GM06990 (cell line): Measurements from ENCODE around the gene MED13L.

Source experiments
- DNase-seq: peaks from one replicate; pipeline ENCODE4 v3.0.0-alpha.2; 2011; ENCODE audit not compliant: insufficient read length; ENCODE audit errors: extremely low read depth
- H3K27me3 ChIP-seq: replicated peaks from 2 replicates; pipeline ENCODE4 v1.6.0; 2011; ENCODE audit warnings: low read length; ENCODE audit not compliant: control insufficient read depth, insufficient read depth
- H3K36me3 ChIP-seq: 2 replicates; pipeline ENCODE4 v1.5.1; 2011; ENCODE audit warnings: low read length; ENCODE audit not compliant: control insufficient read depth, insufficient read depth
- H3K4me3 ChIP-seq: replicated peaks from 2 replicates; pipeline ENCODE4 v1.5.1; 2011; ENCODE audit warnings: low read depth, mild to moderate bottlenecking, control low read depth, low read length
- TF ChIP-seq, protein P1 (sequence below): IDR thresholded peaks from 2 replicates; pipeline ENCODE4 v1.5.1; 2011; ENCODE audit warnings: low read length, control low read depth, mild to moderate bottlenecking, inconsistent platforms; ENCODE audit not compliant: insufficient read depth, poor library complexity, severe bottlenecking

MED13L gene

DNA sequence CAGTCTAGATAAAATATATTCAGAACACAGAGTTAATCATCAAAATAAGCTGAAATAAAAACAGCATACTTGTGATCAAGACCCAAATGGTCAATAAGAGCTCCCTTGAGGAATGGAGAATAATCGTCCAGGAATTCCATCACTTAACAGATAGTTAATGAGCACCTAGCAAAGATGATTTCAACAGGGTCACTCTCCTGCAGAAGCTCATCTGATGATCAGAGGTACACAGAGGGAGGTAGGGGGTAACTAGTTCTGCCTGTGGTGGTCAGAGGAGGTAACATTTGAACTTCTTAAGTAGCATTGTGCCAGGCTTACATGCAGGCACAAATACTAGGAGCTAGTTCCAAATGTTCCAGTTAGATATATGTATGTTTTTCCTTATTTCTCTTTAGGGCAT lies 9.5 kb downstream of the MED13L start:
- DNase-seq: no peak
- TF ChIP-seq, protein P1, sequence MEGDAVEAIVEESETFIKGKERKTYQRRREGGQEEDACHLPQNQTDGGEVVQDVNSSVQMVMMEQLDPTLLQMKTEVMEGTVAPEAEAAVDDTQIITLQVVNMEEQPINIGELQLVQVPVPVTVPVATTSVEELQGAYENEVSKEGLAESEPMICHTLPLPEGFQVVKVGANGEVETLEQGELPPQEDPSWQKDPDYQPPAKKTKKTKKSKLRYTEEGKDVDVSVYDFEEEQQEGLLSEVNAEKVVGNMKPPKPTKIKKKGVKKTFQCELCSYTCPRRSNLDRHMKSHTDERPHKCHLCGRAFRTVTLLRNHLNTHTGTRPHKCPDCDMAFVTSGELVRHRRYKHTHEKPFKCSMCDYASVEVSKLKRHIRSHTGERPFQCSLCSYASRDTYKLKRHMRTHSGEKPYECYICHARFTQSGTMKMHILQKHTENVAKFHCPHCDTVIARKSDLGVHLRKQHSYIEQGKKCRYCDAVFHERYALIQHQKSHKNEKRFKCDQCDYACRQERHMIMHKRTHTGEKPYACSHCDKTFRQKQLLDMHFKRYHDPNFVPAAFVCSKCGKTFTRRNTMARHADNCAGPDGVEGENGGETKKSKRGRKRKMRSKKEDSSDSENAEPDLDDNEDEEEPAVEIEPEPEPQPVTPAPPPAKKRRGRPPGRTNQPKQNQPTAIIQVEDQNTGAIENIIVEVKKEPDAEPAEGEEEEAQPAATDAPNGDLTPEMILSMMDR: no peak
- H3K36me3 ChIP-seq: no peaks in the 10 kb centered on the region
- peaks cover 2% of the 10 kb centered on the region; the same call in 1 of the 2 replicates for H3K27me3 ChIP-seq
- no peak overlapping the region for H3K4me3 ChIP-seq

DNA sequence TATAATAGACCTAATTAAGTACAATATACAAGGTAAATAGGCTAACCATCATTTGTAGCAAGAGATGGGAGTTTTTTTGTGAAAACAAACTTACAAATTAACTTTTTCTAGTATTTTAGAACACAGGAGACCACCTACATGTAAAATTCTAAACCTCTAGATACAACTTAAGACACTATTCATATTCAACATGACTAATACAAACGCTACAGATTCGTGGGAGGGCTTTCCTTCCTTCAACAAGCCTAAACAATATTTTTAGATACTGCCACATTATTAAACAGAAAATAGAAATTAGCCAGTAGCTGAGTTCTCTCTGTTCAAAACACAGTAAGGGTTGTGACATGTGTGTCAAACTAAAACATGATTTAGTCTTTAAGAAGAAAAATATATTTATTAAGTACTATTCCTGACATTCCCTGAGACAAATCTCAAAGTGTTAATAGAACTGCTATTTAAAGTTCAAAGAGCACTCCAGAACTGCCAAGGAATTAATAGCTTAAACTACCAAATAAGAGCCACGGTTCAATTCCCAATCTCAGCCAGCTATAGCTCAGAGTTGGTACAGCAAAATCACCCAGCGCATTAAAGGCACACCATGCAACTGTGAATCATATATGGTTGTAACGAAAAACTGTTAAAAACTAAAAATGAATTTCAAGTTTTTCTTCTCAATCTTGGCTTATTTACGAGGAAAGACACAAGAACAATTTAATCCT lies 10.7 kb downstream of the MED13L start:
- DNase-seq: no peak
- Histone ChIP-seq H3K36me3 (no peaks in the 10 kb centered on the region), H3K27me3 (peaks cover 2% of the 10 kb centered on the region; the same call in 1 of the 2 replicates), H3K4me3 (no peak overlapping the region)
- TF ChIP-seq, protein P1: no peak

DNA sequence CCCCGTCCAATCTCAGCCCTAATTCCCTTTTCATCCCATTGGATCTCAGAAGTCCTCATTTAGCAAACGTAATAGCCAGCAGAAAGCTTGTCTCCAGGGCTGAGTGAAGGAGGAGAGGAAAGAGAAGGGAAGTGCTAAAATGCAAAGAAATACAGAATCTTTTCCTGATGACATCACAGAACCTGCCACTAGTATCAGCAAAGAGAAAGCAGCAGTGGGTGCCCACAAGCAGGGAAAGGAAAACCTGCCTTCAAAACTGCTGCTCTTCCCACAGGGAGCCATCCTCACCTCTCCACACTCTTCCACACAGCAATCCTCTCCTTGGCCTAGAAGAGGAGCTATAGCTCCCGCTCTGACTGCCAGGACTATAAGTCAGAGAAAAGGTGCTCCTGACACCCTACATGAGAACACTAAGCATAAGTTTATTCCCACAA lies 11.3 kb downstream of the MED13L start:
- H3K36me3 ChIP-seq: no peaks in the 10 kb centered on the region
- DNase-seq: no peak
- peaks cover 2% of the 10 kb centered on the region; the same call in 1 of the 2 replicates for H3K27me3 ChIP-seq
- TF ChIP-seq, protein P1: no peak
- no peak overlapping the region for H3K4me3 ChIP-seq

DNA sequence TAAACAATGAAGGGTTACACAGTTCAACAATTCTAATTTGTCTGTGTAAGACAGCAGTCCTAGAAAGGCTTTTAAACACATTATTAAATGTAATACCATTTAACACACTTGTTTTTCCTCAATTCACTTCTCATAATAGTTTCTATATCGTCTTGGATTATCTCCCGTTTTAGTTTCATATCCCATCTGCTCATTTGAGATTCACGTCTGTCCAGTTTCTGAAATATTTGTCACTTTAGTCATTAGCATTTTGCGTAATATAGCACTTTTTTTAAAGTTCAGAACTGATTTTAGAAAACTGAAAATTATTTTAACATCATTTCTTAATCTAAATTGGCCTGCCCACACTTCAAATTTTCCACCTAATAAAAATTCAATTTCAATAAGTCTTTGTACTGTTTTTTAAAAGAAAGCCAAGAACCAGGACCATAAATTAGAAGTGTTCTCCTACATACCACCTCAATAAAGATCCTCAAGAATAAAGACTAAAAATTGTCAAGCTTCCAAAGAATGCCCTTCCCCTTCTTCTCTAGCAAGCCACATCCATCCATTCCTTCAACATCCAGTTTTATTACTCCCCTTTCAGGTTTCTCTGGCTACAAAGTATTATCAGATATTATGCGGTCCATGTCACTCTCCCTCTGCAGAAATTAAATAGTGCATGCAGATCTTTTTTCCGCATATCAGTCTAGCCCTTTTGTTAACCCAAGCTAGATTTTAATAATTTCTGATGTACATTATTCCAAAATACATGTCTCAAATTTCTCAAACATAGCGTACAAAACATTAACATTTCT lies 11.9 kb downstream of the MED13L start:
- Histone ChIP-seq H3K36me3 (no peaks in the 10 kb centered on the region), H3K27me3 (peaks cover 2% of the 10 kb centered on the region; the same call in 1 of the 2 replicates), H3K4me3 (no peak overlapping the region)
- TF ChIP-seq, protein P1: no peak
- DNase-seq: no peak

DNA sequence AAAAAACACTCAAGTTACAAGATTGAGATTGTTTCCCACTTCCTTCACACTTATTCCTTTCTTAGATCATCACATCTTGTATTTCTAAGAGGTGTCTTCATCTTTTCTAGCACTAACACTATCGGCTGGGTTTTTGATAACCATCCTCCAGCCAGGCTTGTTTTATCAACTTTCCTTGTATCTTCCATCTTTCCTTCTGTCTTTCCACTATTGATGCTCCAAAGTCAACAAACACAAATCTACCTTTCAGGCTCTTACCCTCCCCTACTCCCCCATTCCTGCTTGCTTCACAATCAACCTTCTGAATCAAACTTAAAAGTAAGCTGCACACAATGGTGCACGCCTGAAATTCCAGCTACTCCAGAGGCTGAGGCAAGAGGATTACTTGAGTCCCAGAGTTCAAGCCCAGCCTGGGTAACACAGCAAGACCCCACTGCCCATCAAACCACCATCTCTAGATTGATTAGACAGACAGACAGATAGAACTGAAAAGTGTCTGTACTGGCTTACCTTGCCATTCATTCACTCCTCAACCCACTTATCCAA lies 12.9 kb downstream of the MED13L start:
- TF ChIP-seq, protein P1: no peak
- DNase-seq: no peak
- no peaks in the 10 kb centered on the region for H3K36me3 ChIP-seq
- no peak overlapping the region for H3K4me3 ChIP-seq
- peaks cover 2% of the 10 kb centered on the region; the same call in 1 of the 2 replicates for H3K27me3 ChIP-seq
